Fibroblast of pulmonary artery (primary cell): ENCODE results near the gene MEF2C.
A peak's percentile ranks its signal among the peaks of the same experiment; 100 is the strongest.

Experiments
- DNase-seq: peaks from one replicate; pipeline ENCODE4 v3.0.0-alpha.2; 2010; ENCODE audit warnings: low read depth
- H3K4me3 ChIP-seq: replicated peaks from 2 replicates; pipeline ENCODE4 v1.5.1; 2011; ENCODE audit warnings: low read depth, mild to moderate bottlenecking, control low read depth, low read length, moderate library complexity
- CTCF ChIP-seq: IDR thresholded peaks from 2 replicates; pipeline ENCODE4 v1.5.1; 2011; ENCODE audit warnings: mild to moderate bottlenecking, control low read depth, low read length, inconsistent platforms; ENCODE audit errors: missing control alignments

MEF2C gene

GRCh38 chr5:88748666-88749065, 134.3 kb downstream of the MEF2C start:
- no peak for TF ChIP-seq CTCF
- DNase-seq = no peak
- no peak overlapping the region for H3K4me3 ChIP-seq

GRCh38 chr5:88746438-88746882, 136.5 kb downstream of the MEF2C start:
- no peak overlapping the region for H3K4me3 ChIP-seq
- no peak for DNase-seq
- TF ChIP-seq CTCF = no peak

DNA sequence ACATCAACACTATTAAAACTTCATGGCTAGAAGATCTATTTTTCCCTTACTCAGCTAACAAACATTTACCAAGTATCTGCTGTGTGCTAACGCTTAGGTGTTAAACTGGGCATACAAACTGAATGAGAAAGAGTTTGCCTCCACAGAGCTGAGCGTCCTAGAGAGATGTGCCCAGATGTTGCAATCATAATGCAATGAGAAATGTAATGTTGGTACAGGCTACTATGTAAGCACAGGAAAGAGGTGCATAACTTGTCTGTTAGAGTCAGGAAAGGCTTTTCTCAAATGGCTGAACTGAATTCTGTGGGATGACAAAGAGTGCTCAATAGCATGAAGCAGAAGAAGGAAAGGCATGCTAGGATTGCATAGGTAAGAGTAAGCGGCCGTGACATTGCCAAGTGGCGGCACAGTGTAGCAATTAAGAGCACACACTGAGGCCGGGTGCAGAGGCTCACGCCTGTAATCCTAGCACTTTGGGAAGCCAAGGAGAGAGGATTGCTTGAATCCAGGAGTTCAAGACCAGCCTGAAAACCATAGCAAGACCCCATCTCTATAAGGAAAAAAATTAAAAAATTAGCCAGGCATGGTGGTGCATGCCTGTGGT, 137.8 kb downstream of the MEF2C start:
- no peak for TF ChIP-seq CTCF
- peak; percentile 35 for DNase-seq

DNA sequence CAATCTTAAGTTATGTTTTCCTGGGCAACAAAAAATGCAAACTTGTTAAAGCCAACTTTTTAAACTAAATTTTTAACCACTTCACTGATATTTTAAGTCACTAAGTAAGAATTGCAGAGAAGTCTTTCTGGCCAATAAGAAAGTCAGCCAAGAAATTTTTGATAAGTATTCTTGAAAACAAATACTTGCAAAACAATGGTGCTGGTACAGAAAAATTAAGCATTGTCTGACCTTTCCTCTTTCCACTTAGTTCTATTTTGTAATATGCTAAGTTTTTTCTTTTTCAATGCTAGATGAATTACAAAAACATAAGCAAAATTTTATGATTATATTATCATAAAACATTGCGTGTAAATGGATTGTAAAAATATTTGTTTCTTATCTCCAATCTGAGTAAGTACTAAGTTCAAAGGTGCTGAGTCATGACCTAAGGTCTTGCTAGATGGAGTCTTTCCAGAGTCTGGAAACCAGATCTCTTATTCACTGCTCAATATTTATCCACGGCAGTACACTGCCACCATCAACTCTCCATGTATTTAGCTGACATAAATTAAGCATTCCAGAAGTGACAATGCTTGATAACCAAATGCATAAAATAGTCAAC, 139.7 kb downstream of the MEF2C start:
- peak; percentile 30 for DNase-seq
- H3K4me3 ChIP-seq = no peak overlapping the region
- no peak for TF ChIP-seq CTCF

More for the DNA sequence above, 137.8 kb downstream of the MEF2C start:
- no peak overlapping the region for H3K4me3 ChIP-seq

DNA sequence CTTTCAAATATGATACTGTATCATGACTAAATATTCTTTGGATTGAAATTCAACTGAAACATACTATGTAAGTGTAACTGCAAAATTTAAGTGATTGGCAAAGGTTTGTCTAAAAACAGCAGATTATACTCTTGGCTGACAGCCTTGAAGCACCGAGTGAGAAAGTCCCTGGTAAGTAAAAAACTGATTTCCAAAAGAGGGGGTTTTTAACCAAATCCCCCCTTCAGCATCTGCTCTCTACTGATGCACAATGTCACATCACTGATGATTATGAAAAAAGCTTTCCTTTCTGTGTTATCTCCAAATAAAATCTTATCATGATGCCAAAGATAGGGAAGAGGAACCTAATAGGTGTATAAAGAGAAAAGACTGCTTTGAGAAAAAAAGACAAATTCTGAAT, 141.0 kb downstream of the MEF2C start:
- no peak for TF ChIP-seq CTCF

DNA sequence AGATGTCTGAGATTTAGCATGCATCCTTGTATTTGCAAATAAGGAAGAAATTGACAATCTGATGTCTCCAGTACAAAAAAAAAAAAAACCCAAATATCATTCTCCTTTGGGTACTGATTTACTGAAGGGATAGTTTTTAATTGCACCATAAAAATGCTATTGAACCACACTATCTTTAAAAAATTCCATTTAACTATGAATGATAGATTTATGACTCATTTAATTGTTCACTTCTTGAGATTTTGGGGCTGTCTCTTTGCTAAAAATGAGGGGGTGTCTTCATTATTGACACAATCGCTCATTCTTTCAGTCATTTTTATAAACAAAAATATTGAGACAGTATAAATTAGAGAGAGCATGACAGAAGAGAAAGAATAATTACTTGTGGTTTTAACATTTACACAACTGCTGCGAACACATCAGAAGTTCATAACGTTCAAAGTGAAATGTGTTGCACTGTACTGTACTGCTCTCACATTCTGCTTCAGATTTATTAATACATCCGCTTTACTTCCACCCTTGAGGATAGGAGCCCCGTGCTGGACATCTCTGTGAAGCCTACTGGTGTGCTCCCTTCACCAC, 142.3 kb downstream of the MEF2C start:
- H3K4me3 ChIP-seq = no peak overlapping the region
- TF ChIP-seq CTCF = no peak
- DNase-seq = no peak

More for the DNA sequence above, 141.0 kb downstream of the MEF2C start:
- no peak overlapping the region for H3K4me3 ChIP-seq
- DNase-seq = no peak
